Sigmoid colon (tissue), 7 donors: ENCODE data around the gene ATXN1. TPM values are rescaled to one million over a fixed set of nuclear protein-coding genes. Genes with fewer than 3 reads are reported as not detected.

ENCODE experiments used
- DNase-seq: peaks from one replicate; pipeline ENCODE4 v3.0.0-alpha.2; 2019
- H3K27ac ChIP-seq, 4 donors: fragments of 200-600 bp; sonication (generic); one replicate each; pipeline ENCODE4 v1.5.1; 2016 to 2019; ENCODE audit warnings: mild to moderate bottlenecking in 1 of 4
- H3K27me3 ChIP-seq, 3 donors: fragments of 200-600 bp; sonication (generic); one replicate each; pipeline ENCODE4 v1.5.1; 2019; ENCODE audit warnings: mild to moderate bottlenecking in 1 of 3
- H3K36me3 ChIP-seq, 4 donors: fragments of 200-600 bp; sonication (generic); one replicate each; pipeline ENCODE4 v1.5.1; 2016 to 2019
- H3K4me1 ChIP-seq, 4 donors: fragments of 200-600 bp; sonication (generic); one replicate each; pipeline ENCODE4 v1.5.1; 2017 to 2019
- H3K4me3 ChIP-seq, 4 donors: fragments of 200-600 bp; sonication (generic); one replicate each; pipeline ENCODE4 v1.5.1; 2017 to 2019; ENCODE audit warnings: mild to moderate bottlenecking in 2 of 4, moderate library complexity in 1 of 4
- H3K9me3 ChIP-seq, 4 donors: fragments of 200-600 bp in 3 of 4; sonication (generic) in 3 of 4; one replicate each; pipeline versions ENCODE4 v1.5.1 to v1.6.1; 2013 to 2019
- EP300 ChIP-seq, 4 donors: sonication (generic); formaldehyde crosslinking; IDR thresholded peaks; one replicate each; pipeline ENCODE4 v1.6.1; 2017; ENCODE audit warnings: antibody characterized with exemption in 4 of 4
- POLR2A ChIP-seq, 2 donors: fragments of 450-650 bp; IDR thresholded peaks; one replicate each; pipeline ENCODE4 v1.6.1; 2016; ENCODE audit warnings: antibody characterized with exemption in 2 of 2, mild to moderate bottlenecking in 2 of 2, moderate library complexity in 2 of 2
- POLR2AphosphoS5 ChIP-seq, 4 donors: sonication (generic); formaldehyde crosslinking; IDR thresholded peaks; one replicate each; pipeline ENCODE4 v1.6.1; 2017; ENCODE audit warnings: antibody characterized with exemption in 4 of 4
- WGBS, 2 donors: extraction: QIAGEN DNeasy Blood & Tissue Kit; methylation state at CpG; one replicate each; pipeline ENCODE4 v1.1.7; 2013; 5-methylcytosine and 5-hydroxymethylcytosine counted together
- intact Hi-C: fragments of 100-400 bp; cut with DNase I; formaldehyde crosslinking; loops from one replicate; pipeline ENCODE4 v1.15.1; 2023
- polyA plus RNA-seq, 3 donors: library from polyadenylated mRNA; stranded (reverse); fragments of 200-250 nt; gene quantifications; one replicate each; pipeline ENCODE4 v1.2.3, GENCODE V29; 2013
- total RNA-seq, 4 donors: library from RNA; depleted of rRNA; stranded (reverse); fragments of >200 nt; gene quantifications; one replicate each; pipeline ENCODE4 v1.1.0, GENCODE V29; 2016
- TF ChIP-seq, protein P1 (sequence below), 4 experiments: fragments of 450-650 bp in 3 of 4; fragments of 200-600 bp in 1 of 4; IDR thresholded peaks; one replicate each; pipeline ENCODE4 v1.5.1; 2016 to 2019; ENCODE audit warnings: antibody characterized with exemption in 4 of 4, mild to moderate bottlenecking in 3 of 4, moderate library complexity in 2 of 4
- donor health status: healthy with polysubstance abuse.
- donor health status: Bipolar disorder and iron deficiency.
- donor health status: healthy.

ATXN1 gene
- total and polyA plus RNA-seq, 7 donors: 4.8 to 95.3 (median 37.7) TPM

DNA sequence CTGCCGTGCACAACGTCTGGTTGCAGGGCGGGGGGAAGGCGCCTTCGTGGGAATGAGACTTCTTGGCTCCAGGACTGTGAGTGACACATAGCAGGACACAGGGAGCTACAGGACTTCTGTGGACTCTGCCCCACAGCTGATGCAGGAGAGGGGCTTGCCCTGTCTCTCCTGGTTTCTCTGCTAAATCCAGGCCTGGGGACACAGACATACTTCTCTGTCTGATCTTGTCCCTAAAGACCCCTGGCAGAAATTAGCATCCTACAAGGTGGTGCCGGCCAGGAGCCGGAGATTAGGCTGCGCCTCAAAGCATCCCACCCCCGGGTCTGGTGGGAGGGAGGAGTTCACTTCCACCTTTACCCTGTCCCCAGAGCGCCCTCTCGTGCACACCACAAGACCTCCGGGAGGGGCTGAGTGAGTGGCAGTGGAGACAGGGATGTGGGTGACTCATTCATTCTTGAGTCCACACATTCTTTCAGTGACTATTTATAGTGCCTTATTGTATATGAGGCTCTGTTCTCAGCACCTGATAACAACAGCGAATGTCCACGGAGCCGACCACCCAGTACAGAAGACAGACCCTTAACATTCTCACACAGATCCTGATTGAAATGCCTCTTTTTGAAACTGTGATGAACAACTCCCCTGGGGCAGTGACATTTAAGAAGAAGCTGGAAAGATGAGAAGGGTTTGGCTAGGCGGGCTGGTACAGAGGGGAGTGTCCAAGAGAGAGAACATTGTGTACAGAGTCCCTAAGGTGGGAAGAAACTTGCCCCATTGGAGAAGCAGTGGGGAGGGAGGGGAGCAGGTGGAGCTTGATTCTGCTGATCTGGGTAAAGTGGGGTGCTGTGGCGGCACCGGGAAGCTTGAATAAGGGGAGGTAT, 483.9 kb downstream of the ATXN1 start:
- no peaks in the 10 kb centered on the region for H3K27me3 ChIP-seq
- peak; percentile 72 for DNase-seq
- 47 to 63% methylated on average over 18 of the region's 18 CpGs for WGBS, 2 donors
- peaks cover 0 to 6% (median 0%) of the 10 kb centered on the region in 4 donors for H3K36me3 ChIP-seq
- no peak overlapping the region for H3K4me3 ChIP-seq
- intact Hi-C loops: loop anchor here (5.0 kb wide), 1 partner anchor 40 kb away; the partner anchor contains the start of gene GMPR
- H3K9me3 ChIP-seq: no peaks in the 10 kb centered on the region
- TF ChIP-seq POLR2A (IDR thresholded peaks at IDR 0.05): no peak
- peak in 1 of 4 donors; percentile 38 for TF ChIP-seq POLR2AphosphoS5 (IDR thresholded peaks at IDR 0.05)
- no peak for TF ChIP-seq EP300 (IDR thresholded peaks at IDR 0.05)
- TF ChIP-seq, protein P1, sequence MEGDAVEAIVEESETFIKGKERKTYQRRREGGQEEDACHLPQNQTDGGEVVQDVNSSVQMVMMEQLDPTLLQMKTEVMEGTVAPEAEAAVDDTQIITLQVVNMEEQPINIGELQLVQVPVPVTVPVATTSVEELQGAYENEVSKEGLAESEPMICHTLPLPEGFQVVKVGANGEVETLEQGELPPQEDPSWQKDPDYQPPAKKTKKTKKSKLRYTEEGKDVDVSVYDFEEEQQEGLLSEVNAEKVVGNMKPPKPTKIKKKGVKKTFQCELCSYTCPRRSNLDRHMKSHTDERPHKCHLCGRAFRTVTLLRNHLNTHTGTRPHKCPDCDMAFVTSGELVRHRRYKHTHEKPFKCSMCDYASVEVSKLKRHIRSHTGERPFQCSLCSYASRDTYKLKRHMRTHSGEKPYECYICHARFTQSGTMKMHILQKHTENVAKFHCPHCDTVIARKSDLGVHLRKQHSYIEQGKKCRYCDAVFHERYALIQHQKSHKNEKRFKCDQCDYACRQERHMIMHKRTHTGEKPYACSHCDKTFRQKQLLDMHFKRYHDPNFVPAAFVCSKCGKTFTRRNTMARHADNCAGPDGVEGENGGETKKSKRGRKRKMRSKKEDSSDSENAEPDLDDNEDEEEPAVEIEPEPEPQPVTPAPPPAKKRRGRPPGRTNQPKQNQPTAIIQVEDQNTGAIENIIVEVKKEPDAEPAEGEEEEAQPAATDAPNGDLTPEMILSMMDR (IDR thresholded peaks at IDR 0.05): peak in 1 of 4 experiments; percentile 32
- H3K27ac ChIP-seq: peak overlapping the region in 3 of 4 donors; percentile 27 to 48 (median 28)
- H3K4me1 ChIP-seq: peaks cover 0 to 30% (median 28%) of the 10 kb centered on the region in 4 donors

DNA sequence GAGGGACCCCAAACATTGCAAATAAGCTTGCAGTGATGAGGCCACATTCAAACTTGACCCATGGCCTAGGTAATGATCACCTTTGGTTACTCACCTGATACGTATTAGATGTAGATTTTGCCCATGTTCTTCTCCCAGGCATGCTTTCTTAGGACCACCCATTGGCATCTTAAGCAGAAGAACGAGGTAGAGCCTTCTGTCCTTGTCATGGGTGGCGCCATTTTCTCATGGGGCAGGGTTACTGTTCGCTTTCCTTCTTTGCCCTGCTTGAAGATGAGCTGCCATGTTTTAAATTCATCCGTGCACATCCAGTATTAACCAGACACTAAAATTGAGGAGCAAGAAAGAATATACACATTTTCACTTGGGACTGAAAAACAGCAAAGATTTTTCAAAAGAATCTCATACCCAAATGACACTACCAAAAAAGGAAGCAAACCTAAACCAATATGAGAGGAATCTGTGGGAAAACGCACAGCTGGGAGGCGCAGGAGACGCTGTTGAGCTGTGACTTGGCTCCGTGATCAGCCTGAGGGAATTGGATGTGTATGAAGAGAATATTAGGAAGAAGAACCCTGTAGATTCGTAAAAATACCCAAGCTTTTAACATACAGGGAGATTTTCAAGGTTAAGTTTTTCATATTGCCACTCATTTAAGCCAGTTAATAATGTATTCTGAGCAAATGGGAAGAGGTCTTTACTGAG, 486.2 kb downstream of the ATXN1 start:
- no peaks in the 10 kb centered on the region for H3K9me3 ChIP-seq
- H3K36me3 ChIP-seq: peaks cover 0 to 6% (median 0%) of the 10 kb centered on the region in 4 donors
- H3K4me1 ChIP-seq: peaks cover 0 to 30% (median 28%) of the 10 kb centered on the region in 4 donors
- no peaks in the 10 kb centered on the region for H3K27me3 ChIP-seq
- DNase-seq: no peak
- TF ChIP-seq POLR2AphosphoS5 (IDR thresholded peaks at IDR 0.05): no peak
- TF ChIP-seq POLR2A (IDR thresholded peaks at IDR 0.05): no peak
- TF ChIP-seq EP300 (IDR thresholded peaks at IDR 0.05): no peak
- TF ChIP-seq, protein P1 (IDR thresholded peaks at IDR 0.05): no peak
- no peak overlapping the region for H3K27ac ChIP-seq
- H3K4me3 ChIP-seq: no peak overlapping the region
- intact Hi-C loops: loop anchor here (5.0 kb wide), 1 partner anchor 38 kb away; the partner anchor contains the start of gene GMPR
- 92 to 93% methylated on average over 10 of the region's 10 CpGs for WGBS, 2 donors

DNA sequence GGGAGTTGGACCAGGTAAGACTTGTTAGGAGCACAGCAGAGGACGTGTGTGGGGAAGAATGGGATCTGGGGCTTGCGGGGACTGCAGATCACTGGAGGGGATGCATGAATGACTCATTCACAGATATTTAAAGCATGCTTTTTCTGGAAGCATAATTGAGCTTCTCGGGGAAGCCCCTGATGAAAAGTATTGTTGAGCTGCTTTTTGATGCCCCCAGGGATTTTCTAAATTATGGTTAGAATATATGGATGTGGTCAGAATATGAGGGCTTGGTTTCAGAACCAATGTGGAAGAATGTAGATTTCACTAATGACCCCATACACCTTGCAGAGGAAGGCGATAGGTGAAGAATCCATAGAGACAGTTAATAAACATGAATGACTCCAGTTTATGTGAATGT, 486.8 kb downstream of the ATXN1 start:
- Histone ChIP-seq H3K9me3 (no peaks in the 10 kb centered on the region), H3K36me3 (peaks cover 0 to 6% (median 0%) of the 10 kb centered on the region in 4 donors), H3K4me1 (peaks cover 0 to 30% (median 28%) of the 10 kb centered on the region in 4 donors), H3K4me3 (no peak overlapping the region), H3K27ac (no peak overlapping the region), H3K27me3 (no peaks in the 10 kb centered on the region)
- intact Hi-C loops: no loop called here
- DNase-seq: no peak
- 81 to 90% methylated on average over 4 of the region's 4 CpGs for WGBS, 2 donors
- TF ChIP-seq EP300 (IDR thresholded peaks at IDR 0.05): no peak
- TF ChIP-seq POLR2A (IDR thresholded peaks at IDR 0.05): no peak
- no peak for TF ChIP-seq POLR2AphosphoS5 (IDR thresholded peaks at IDR 0.05)
- TF ChIP-seq, protein P1 (IDR thresholded peaks at IDR 0.05): no peak

DNA sequence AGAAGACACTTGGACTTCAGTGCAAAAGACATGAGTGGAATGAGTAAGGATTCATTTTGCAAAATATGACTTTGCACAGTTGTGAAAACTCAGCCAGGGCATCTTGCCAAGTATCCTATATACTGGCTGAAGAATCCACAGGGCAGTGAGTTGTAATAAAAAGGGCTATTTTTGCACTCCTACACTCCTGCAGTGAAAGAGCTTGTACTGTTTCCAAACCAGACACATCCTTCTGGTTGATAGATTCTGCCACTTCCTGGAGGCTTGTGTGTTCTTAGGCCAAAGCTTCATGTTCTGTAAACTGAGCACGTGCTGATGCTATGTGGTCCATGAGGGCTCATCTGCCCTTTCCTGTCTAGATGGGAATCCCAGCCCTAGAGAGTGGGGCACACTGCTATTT, 488.0 kb downstream of the ATXN1 start:
- Histone ChIP-seq H3K36me3 (no peaks in the 10 kb centered on the region), H3K9me3 (no peaks in the 10 kb centered on the region), H3K27ac (peak overlapping the region in 3 of 4 donors; percentile 18 to 52 (median 51)), H3K4me1 (peaks cover 0 to 30% (median 28%) of the 10 kb centered on the region in 4 donors), H3K4me3 (no peak overlapping the region), H3K27me3 (no peaks in the 10 kb centered on the region)
- intact Hi-C loops: no loop called here
- TF ChIP-seq EP300 (IDR thresholded peaks at IDR 0.05) (no peak), POLR2AphosphoS5 (IDR thresholded peaks at IDR 0.05) (no peak), POLR2A (IDR thresholded peaks at IDR 0.05) (no peak)
- TF ChIP-seq, protein P1 (IDR thresholded peaks at IDR 0.05): no peak
- DNase-seq: no peak
- 21 to 29% methylated on average over 1 of the region's 1 CpG for WGBS, 2 donors
